Measurements from ENCODE around the gene GNAL.
"Not testable (repeated sequence)": the region's sequence is repeated elsewhere in the genome, so short reads cannot be mapped to it uniquely, and the experiment has no call there.

Gene GNAL

DNA sequence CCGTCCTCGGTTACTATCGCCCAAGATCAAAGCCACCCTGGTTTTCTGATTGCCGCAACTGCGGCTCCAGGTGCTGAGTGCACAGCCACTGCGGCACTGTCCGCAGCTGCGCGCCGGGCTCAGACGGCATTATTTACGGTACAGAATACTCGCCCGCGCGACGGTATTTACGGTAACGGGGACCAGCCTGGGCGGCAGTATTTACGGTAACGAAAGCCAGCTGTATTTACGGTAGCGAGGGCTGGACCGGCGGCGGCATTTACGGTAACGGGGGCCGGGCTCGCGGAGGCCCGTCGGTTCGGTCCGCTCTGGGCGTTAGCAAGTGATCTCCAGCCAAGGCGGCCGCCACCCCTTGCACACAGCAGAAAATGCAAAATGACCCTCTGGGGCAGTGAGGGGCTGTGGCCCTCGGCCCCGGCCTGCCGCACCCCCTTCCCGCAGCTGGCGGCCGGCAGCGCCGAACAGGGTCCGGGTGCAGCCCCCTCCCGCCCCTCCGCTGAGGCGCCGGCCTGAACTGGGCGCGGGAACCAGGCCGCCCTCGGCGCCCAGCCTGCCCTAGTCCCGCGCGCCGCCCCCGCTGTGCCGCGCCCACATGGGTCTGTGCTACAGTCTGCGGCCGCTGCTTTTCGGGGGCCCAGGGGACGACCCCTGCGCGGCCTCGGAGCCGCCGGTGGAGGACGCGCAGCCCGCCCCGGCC, at the start of gene GNAL:
Gene GNAL (plus strand): TSS at position 293 of the 697 bp plus-strand sequence. CDS start 300 bp downstream, at position 593.
- Histone ChIP-seq H3K36me3 (ENCODE audit: control insufficient read depth, insufficient read depth, low read length) (no peaks in the 10 kb centered on the region), H3K9ac (ENCODE audit: low read depth, low read length) (no peak within 1 kb of the TSS), H3K4me1 (ENCODE audit: control insufficient read depth, insufficient read depth, low read length) (no peaks in the 10 kb centered on the region), H3K9me3 (ENCODE audit: control insufficient read depth, insufficient read depth, low read length) (no peaks in the 10 kb centered on the region), H3K4me3 (ENCODE audit: low read depth, low read length) (peak within 1 kb of the TSS; percentile 68), H3K27me3 (ENCODE audit: control insufficient read depth, insufficient read depth, low read length) (peaks cover 25% of the 10 kb centered on the region)

DNA sequence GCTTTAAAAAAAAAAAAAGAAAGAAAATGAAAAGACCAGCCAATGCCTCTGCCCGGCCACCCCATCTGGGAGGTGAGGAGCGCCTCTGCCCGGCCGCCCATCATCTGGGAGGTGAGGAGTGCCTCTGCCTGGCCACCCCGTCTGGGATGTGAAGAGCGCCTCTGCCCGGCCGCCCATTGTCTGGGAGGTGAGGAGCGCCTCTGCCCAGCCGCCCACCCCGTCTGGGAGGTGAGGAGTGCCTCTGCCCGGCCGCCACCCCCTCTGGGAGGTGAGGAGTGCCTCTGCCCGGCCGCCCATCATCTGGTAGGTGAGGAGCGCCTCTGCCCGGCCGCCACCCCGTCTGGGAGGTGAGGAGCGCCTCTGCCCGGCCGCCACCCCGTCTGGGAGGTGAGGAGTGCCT, 41.8 kb upstream of the GNAL start:
- H3K4me3 ChIP-seq (ENCODE audit: low read depth, low read length); H3K9ac ChIP-seq (ENCODE audit: low read depth, low read length); H3K4me1 ChIP-seq (ENCODE audit: control insufficient read depth, insufficient read depth, low read length); H3K9me3 ChIP-seq (ENCODE audit: control insufficient read depth, insufficient read depth, low read length); H3K36me3 ChIP-seq (ENCODE audit: control insufficient read depth, insufficient read depth, low read length); H3K27me3 ChIP-seq (ENCODE audit: control insufficient read depth, insufficient read depth, low read length): not testable (repeated sequence)

DNA sequence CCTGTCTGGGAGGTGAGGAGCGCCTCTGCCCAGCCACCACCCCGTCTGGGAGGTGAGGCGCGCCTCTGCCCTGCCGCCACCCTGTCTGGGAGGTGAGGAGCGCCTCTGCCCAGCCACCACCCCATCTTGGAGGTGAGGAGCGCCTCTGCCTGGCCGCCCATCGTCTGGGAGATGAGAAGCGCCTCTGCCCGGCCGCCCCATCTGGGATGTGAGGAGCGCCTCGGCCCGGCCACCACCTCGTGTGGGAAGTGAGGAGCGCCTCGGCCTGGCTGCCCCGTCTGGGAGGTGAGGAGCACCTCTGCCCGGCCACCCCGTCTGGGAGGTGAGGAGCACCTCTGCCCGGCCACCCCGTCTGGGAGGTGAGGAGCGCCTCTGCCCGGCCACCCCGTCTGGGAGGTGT, 41.3 kb upstream of the GNAL start:
- not testable (repeated sequence) for H3K4me1 ChIP-seq (ENCODE audit: control insufficient read depth, insufficient read depth, low read length); H3K4me3 ChIP-seq (ENCODE audit: low read depth, low read length); H3K36me3 ChIP-seq (ENCODE audit: control insufficient read depth, insufficient read depth, low read length); H3K27me3 ChIP-seq (ENCODE audit: control insufficient read depth, insufficient read depth, low read length); H3K9me3 ChIP-seq (ENCODE audit: control insufficient read depth, insufficient read depth, low read length); H3K9ac ChIP-seq (ENCODE audit: low read depth, low read length)

DNA sequence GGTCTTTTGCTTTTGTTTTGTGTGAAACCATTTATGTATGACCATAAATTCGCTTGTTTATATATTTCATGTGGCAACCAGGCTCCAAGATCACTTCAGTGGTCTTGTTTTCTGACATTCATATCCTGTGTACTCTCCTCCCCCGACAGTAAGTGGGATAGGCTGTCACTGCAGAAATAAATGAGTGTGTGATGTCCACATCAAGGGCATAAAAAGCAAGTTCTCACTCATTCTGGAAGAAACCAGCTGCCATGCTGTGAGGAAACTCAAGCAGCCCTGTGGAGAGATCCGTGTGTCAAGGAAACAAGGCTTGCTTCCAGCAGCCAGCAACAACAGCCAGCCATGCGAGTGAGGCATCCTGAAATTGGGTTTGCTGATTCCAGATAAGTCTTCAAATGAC, 39.2 kb upstream of the GNAL start:
- H3K4me1 ChIP-seq (ENCODE audit: control insufficient read depth, insufficient read depth, low read length) = no peaks in the 10 kb centered on the region
- peaks cover 9% of the 10 kb centered on the region for H3K27me3 ChIP-seq (ENCODE audit: control insufficient read depth, insufficient read depth, low read length)
- no peaks in the 10 kb centered on the region for H3K36me3 ChIP-seq (ENCODE audit: control insufficient read depth, insufficient read depth, low read length)
- H3K9me3 ChIP-seq (ENCODE audit: control insufficient read depth, insufficient read depth, low read length) = no peaks in the 10 kb centered on the region
- H3K9ac ChIP-seq (ENCODE audit: low read depth, low read length) = no peak overlapping the region
- H3K4me3 ChIP-seq (ENCODE audit: low read depth, low read length) = no peak overlapping the region

DNA sequence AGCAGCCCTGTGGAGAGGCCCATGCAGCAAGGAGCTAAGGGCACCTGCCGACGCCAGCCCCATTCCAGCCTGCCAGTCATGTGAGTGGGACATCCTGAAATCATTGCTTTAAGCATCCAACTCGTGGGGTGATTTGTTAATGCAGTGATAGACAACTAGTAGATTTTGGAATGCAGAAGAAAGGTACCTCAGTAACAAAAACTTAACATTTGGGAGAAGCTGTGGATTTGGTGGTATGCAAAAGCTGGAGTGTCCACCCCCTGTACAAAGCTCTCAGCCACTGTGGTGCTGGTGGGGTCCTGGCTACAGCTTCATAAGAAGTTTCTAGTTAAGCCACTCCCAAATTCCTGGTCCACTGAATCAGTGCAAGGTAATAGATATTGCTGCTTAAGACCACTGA, 37.2 kb upstream of the GNAL start:
- H3K9me3 ChIP-seq (ENCODE audit: control insufficient read depth, insufficient read depth, low read length) = no peaks in the 10 kb centered on the region
- peaks cover 18% of the 10 kb centered on the region for H3K27me3 ChIP-seq (ENCODE audit: control insufficient read depth, insufficient read depth, low read length)
- H3K36me3 ChIP-seq (ENCODE audit: control insufficient read depth, insufficient read depth, low read length) = no peaks in the 10 kb centered on the region
- H3K4me1 ChIP-seq (ENCODE audit: control insufficient read depth, insufficient read depth, low read length) = peaks cover 2% of the 10 kb centered on the region
- H3K4me3 ChIP-seq (ENCODE audit: low read depth, low read length) = no peak overlapping the region
- H3K9ac ChIP-seq (ENCODE audit: low read depth, low read length) = no peak overlapping the region

DNA sequence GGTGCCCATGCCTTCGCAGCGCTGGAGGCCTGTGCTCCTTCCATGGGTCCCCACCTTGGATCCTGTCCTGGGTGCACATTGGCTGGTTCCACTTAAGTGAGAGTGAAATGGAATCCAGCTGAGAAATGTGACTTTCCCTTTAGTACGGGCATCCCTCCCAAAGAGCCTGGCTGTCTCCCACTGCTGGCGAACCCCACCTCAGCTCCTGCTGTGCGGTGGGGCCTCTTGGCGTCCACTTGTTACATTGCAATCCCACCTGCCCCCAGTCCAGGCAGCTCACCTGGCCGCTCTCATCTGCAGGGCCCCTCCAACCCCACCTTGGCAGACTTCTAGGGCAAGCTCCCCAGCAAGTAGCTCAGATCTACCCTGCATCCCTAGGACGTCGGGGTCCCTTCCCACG, 35.5 kb upstream of the GNAL start:
- no peak overlapping the region for H3K4me3 ChIP-seq (ENCODE audit: low read depth, low read length)
- H3K4me1 ChIP-seq (ENCODE audit: control insufficient read depth, insufficient read depth, low read length) = peaks cover 2% of the 10 kb centered on the region
- no peaks in the 10 kb centered on the region for H3K36me3 ChIP-seq (ENCODE audit: control insufficient read depth, insufficient read depth, low read length)
- no peaks in the 10 kb centered on the region for H3K9me3 ChIP-seq (ENCODE audit: control insufficient read depth, insufficient read depth, low read length)
- H3K27me3 ChIP-seq (ENCODE audit: control insufficient read depth, insufficient read depth, low read length) = peaks cover 18% of the 10 kb centered on the region
- H3K9ac ChIP-seq (ENCODE audit: low read depth, low read length) = no peak overlapping the region

DNA sequence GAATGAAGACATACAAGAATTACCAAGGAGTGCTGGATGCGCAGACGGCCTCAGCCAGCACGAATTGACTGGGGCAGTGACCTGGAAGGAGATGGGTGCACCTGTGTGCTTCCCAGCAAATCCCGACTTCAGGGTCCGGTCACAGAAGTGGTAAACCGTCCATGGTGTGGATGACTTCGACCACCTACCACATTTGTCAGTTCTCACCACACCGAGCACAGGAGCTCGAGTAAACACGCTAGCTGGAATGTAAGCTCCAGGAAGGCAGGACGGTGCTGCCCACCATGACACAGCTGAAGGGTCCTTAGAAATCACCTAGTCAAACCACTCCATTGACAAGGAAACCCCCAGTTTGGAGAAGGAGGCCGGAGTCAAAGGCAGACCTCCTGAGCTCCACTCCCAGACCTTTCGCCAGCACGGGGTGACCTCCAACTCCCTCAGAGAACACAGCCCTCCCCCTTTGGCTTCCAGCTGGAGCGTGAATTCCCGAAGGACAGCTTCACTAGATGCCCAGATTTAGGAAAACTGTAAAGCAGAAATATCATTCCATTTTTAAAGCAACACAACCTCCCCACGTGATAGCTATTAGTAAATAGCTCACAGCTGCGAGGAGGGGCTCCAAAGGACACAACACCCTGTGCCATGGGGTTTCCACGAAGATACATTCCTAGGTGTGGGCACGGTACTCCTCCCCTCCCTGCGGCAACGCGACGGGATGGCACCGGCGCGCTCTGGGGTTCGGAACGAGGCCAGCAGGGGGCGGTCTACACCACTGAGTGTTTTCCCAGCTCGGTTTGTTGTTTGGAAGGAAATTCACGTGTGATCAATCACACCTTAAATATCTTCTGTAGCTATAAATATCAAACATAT, 34.1 kb upstream of the GNAL start:
- peaks cover 2% of the 10 kb centered on the region for H3K4me1 ChIP-seq (ENCODE audit: control insufficient read depth, insufficient read depth, low read length)
- no peaks in the 10 kb centered on the region for H3K36me3 ChIP-seq (ENCODE audit: control insufficient read depth, insufficient read depth, low read length)
- peaks cover 18% of the 10 kb centered on the region for H3K27me3 ChIP-seq (ENCODE audit: control insufficient read depth, insufficient read depth, low read length)
- H3K9ac ChIP-seq (ENCODE audit: low read depth, low read length) = no peak overlapping the region
- H3K4me3 ChIP-seq (ENCODE audit: low read depth, low read length) = peak overlapping the region; percentile 30
- no peaks in the 10 kb centered on the region for H3K9me3 ChIP-seq (ENCODE audit: control insufficient read depth, insufficient read depth, low read length)

DNA sequence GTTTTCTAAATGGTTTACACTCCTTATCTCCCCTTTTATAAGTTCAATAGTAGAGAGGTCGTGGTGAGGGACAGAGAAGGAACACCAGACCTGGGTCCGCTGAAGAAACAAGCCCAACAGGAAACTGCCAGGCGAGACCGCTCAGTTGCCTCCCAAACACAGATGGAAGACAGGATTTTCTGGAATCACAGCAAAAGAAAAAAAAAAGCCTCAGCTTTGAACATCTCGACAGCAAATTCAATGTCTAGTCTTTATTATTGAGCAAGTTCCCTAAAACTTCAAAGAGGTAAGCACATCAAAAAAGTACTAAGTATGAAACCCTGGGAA, 33.5 kb upstream of the GNAL start:
- peak overlapping the region; percentile 30 for H3K4me3 ChIP-seq (ENCODE audit: low read depth, low read length)
- no peaks in the 10 kb centered on the region for H3K9me3 ChIP-seq (ENCODE audit: control insufficient read depth, insufficient read depth, low read length)
- peaks cover 2% of the 10 kb centered on the region for H3K4me1 ChIP-seq (ENCODE audit: control insufficient read depth, insufficient read depth, low read length)
- no peak overlapping the region for H3K9ac ChIP-seq (ENCODE audit: low read depth, low read length)
- no peaks in the 10 kb centered on the region for H3K36me3 ChIP-seq (ENCODE audit: control insufficient read depth, insufficient read depth, low read length)
- H3K27me3 ChIP-seq (ENCODE audit: control insufficient read depth, insufficient read depth, low read length) = peaks cover 18% of the 10 kb centered on the region

DNA sequence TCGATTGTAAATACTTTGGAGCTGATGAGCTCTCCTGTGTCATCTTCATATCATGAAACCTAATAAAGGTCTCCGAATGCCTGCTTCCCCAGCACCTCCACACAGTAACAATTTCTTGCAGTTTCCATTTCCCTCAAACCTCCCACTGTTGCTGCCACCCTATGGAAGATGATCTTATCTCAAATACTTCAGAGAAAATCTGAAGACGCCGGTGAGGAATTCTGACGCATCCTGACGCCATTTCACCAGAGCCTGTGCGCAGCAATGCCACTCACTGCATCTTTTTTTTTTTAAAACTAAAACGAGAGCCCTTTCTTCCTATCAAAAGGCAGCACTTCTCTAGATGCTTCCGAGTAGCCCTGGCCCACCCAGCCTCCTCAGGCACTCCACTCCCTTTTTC, 31.9 kb upstream of the GNAL start:
- peaks cover 18% of the 10 kb centered on the region for H3K27me3 ChIP-seq (ENCODE audit: control insufficient read depth, insufficient read depth, low read length)
- no peaks in the 10 kb centered on the region for H3K36me3 ChIP-seq (ENCODE audit: control insufficient read depth, insufficient read depth, low read length)
- H3K9me3 ChIP-seq (ENCODE audit: control insufficient read depth, insufficient read depth, low read length) = no peaks in the 10 kb centered on the region
- H3K4me3 ChIP-seq (ENCODE audit: low read depth, low read length) = no peak overlapping the region
- H3K4me1 ChIP-seq (ENCODE audit: control insufficient read depth, insufficient read depth, low read length) = peaks cover 2% of the 10 kb centered on the region
- no peak overlapping the region for H3K9ac ChIP-seq (ENCODE audit: low read depth, low read length)

DNA sequence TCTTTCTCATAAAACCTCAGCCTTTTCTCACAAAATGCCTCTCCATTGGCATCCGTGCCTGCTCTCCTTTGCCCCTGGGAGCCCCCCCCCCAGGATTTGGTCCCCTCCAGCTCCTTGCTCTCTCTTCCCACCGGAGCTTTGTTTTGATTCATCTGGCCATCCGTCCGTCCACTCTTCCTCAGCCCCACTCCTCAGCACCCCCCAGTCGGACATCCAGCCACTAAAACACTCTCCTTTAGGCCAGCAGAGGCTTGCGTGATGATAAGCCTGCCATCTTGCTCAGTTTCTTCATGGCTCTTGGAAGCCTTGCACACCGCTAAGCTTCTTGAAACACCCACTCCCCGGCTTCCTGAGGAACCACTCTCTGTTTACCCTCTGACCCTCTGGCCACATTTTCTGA, 31.5 kb upstream of the GNAL start:
- no peaks in the 10 kb centered on the region for H3K9me3 ChIP-seq (ENCODE audit: control insufficient read depth, insufficient read depth, low read length)
- no peak overlapping the region for H3K9ac ChIP-seq (ENCODE audit: low read depth, low read length)
- H3K4me3 ChIP-seq (ENCODE audit: low read depth, low read length) = no peak overlapping the region
- no peaks in the 10 kb centered on the region for H3K36me3 ChIP-seq (ENCODE audit: control insufficient read depth, insufficient read depth, low read length)
- H3K27me3 ChIP-seq (ENCODE audit: control insufficient read depth, insufficient read depth, low read length) = peaks cover 18% of the 10 kb centered on the region
- peaks cover 2% of the 10 kb centered on the region for H3K4me1 ChIP-seq (ENCODE audit: control insufficient read depth, insufficient read depth, low read length)

DNA sequence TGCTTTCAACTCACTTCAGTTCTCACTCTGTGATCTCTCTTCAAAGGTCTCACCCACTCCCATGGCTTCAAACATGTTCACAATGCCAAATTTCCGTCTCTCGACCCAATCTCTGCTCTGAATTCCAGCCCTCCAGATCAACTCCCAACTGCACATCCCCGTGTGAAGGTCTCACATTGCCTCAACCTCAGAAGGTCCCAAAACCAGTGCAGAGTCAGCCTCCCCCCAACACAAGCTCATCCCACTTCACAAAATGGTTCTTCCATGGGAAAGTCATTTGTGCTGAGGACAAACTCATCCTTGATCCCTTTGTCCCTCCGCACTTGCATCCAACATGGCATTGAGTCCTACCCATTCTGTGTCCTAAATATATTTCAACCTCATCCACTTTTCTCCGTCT, 31.0 kb upstream of the GNAL start:
- Histone ChIP-seq H3K4me3 (ENCODE audit: low read depth, low read length) (no peak overlapping the region), H3K36me3 (ENCODE audit: control insufficient read depth, insufficient read depth, low read length) (no peaks in the 10 kb centered on the region), H3K9ac (ENCODE audit: low read depth, low read length) (no peak overlapping the region), H3K27me3 (ENCODE audit: control insufficient read depth, insufficient read depth, low read length) (peaks cover 18% of the 10 kb centered on the region), H3K4me1 (ENCODE audit: control insufficient read depth, insufficient read depth, low read length) (peaks cover 2% of the 10 kb centered on the region), H3K9me3 (ENCODE audit: control insufficient read depth, insufficient read depth, low read length) (no peaks in the 10 kb centered on the region)

DNA sequence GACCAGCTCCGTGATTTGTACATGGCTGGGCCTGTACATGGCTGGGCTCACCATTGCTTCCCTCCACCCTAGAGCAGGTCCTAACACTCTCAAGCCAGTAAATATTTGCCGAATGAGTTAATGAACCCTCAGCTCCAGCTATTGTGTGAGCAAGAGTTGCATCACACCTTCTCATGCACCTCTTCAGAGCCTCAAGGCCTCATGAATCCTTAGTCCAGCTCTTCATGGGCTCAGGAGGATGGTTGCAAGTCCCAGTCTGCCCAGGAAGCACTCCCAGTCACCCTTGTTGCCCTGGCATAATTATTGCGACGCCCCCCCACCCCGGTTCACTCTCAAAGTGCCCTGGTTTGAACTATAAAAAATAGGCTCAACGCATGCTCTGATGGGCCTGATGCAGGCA, 30.1 kb upstream of the GNAL start:
- no peak overlapping the region for H3K4me3 ChIP-seq (ENCODE audit: low read depth, low read length)
- H3K27me3 ChIP-seq (ENCODE audit: control insufficient read depth, insufficient read depth, low read length) = peaks cover 17% of the 10 kb centered on the region
- no peaks in the 10 kb centered on the region for H3K36me3 ChIP-seq (ENCODE audit: control insufficient read depth, insufficient read depth, low read length)
- no peaks in the 10 kb centered on the region for H3K9me3 ChIP-seq (ENCODE audit: control insufficient read depth, insufficient read depth, low read length)
- no peak overlapping the region for H3K9ac ChIP-seq (ENCODE audit: low read depth, low read length)
- H3K4me1 ChIP-seq (ENCODE audit: control insufficient read depth, insufficient read depth, low read length) = peaks cover 2% of the 10 kb centered on the region

All from iPS-15b (cell line).